Nephron progenitor cell (in vitro differentiated cells): ENCODE data around the gene GZF1.
A peak's percentile ranks its signal among the peaks of the same experiment; 100 is the strongest.

ENCODE experiments used
- DNase-seq: peaks from one replicate; pipeline ENCODE4 v3.0.0; 2021
- H3K27ac Mint-ChIP-seq: 2 replicates; pipeline ENCODE4 v1.8.0; 2021; ENCODE audit warnings: mild to moderate bottlenecking, moderate library complexity, mixed read lengths
- H3K27me3 Mint-ChIP-seq: 2 replicates; pipeline ENCODE4 v1.8.0; 2021; ENCODE audit warnings: mild to moderate bottlenecking, low read depth, mixed read lengths; ENCODE audit not compliant: poor library complexity
- H3K36me3 Mint-ChIP-seq: 2 replicates; pipeline ENCODE4 v1.8.0; 2021; ENCODE audit warnings: low read depth, mixed read lengths
- H3K4me1 Mint-ChIP-seq: 2 replicates; pipeline ENCODE4 v1.8.0; 2021; ENCODE audit warnings: mixed read lengths
- H3K4me3 Mint-ChIP-seq: 2 replicates; pipeline ENCODE4 v1.8.0; 2021; ENCODE audit warnings: mild to moderate bottlenecking, moderate library complexity, mixed read lengths
- H3K9me3 Mint-ChIP-seq: 2 replicates; pipeline ENCODE4 v1.8.0; 2021; ENCODE audit warnings: mild to moderate bottlenecking, moderate library complexity, mixed read lengths
- TF ChIP-seq, protein P1 (sequence below): fragments of 200-600 bp; sonication (generic); IDR thresholded peaks from 2 replicates; pipeline ENCODE4 v1.5.0; 2021; ENCODE audit warnings: antibody characterized with exemption

The GZF1 gene

DNA sequence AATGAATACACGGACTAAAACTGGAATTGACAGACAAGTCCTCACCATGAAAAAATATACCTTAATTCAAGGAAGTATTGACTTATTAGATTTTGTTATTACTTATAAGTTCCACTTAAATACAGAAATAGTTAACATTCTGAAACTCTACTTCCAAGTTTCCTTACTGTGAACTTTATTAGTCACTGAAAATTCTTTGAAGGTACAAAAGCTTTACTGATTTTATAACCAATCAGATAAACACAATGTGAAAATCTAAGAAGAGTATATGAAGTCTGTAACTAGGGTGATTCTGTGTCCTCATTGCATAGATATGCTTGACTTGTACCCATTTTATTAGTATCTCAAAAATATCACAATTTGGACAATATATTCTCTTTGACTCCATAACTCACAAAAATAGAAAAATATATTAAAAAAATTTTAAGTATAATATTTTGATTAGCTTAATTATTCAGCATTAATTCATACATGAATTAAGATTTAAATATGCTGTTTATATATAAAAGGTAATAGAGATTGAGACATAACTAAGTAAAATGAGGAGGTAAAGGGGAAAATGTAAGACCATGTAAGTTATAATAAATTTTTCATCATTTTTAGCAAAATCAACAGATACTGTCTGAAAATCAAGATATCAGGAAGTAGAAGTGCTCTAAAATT is 52.7 kb downstream of the GZF1 start:
- H3K4me1 Mint-ChIP-seq: peaks cover 37% of the 10 kb centered on the region
- H3K27me3 Mint-ChIP-seq: no peaks in the 10 kb centered on the region
- no peak overlapping the region for H3K4me3 Mint-ChIP-seq
- no peak for DNase-seq
- no peaks in the 10 kb centered on the region for H3K9me3 Mint-ChIP-seq
- H3K36me3 Mint-ChIP-seq: peaks cover 19% of the 10 kb centered on the region
- TF ChIP-seq, protein P1, sequence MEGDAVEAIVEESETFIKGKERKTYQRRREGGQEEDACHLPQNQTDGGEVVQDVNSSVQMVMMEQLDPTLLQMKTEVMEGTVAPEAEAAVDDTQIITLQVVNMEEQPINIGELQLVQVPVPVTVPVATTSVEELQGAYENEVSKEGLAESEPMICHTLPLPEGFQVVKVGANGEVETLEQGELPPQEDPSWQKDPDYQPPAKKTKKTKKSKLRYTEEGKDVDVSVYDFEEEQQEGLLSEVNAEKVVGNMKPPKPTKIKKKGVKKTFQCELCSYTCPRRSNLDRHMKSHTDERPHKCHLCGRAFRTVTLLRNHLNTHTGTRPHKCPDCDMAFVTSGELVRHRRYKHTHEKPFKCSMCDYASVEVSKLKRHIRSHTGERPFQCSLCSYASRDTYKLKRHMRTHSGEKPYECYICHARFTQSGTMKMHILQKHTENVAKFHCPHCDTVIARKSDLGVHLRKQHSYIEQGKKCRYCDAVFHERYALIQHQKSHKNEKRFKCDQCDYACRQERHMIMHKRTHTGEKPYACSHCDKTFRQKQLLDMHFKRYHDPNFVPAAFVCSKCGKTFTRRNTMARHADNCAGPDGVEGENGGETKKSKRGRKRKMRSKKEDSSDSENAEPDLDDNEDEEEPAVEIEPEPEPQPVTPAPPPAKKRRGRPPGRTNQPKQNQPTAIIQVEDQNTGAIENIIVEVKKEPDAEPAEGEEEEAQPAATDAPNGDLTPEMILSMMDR: no peak
- H3K27ac Mint-ChIP-seq: no peak overlapping the region

DNA sequence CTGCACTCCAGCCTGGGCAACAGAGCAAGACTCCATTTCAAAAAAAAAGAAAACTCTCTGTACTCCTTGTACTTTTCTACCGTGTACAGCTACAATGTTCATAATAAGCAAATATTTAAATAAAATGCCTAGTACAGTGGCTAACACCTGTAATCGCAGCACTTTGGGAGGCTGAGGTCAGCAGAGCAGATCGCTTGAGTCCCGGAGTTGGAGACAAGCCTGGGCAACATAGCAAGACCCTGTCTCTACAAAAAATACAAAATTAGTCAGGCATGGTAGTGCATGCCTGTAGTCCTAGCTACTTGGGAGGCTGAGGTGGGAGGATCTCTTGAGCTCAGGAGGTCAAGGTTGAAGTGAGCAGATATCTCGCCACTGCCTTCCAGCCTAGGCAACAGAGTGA is 53.6 kb downstream of the GZF1 start:
- no peak for DNase-seq
- H3K4me3 Mint-ChIP-seq: no peak overlapping the region
- no peaks in the 10 kb centered on the region for H3K9me3 Mint-ChIP-seq
- no peaks in the 10 kb centered on the region for H3K27me3 Mint-ChIP-seq
- peaks cover 19% of the 10 kb centered on the region for H3K36me3 Mint-ChIP-seq
- peaks cover 35% of the 10 kb centered on the region for H3K4me1 Mint-ChIP-seq
- TF ChIP-seq, protein P1: no peak
- H3K27ac Mint-ChIP-seq: peak overlapping the region; percentile 82

DNA sequence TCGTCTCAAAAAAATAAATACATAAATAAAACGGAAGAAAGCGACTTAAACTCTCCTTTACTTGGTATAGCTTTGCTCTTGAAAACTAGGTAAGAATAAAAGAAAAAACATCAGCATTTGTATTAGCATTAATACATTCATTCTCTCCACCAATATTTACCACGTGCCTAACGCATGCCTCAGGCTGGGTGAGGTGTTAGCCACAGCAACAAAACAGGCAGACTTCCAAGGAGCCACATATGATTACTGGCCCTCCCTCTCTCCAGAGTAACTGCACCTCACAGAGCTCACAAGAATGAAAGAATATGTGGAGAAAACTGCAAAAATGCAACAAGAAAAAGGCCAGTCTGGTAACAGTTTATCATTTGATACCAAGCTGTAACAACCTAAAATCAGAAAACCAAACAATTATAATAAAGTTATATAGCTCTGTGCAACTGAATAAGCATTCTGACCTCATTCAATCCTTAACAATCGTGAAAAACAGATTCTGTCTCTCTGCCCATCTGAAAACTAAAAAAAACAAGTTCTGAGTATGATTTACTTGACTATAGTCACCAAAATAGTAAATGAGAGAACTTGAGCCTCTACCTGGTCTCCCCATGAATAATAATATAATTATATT is 54.1 kb downstream of the GZF1 start:
- no peak for DNase-seq
- H3K4me1 Mint-ChIP-seq: peaks cover 35% of the 10 kb centered on the region
- peak overlapping the region; percentile 82 for H3K27ac Mint-ChIP-seq
- no peaks in the 10 kb centered on the region for H3K27me3 Mint-ChIP-seq
- H3K4me3 Mint-ChIP-seq: no peak overlapping the region
- peaks cover 19% of the 10 kb centered on the region for H3K36me3 Mint-ChIP-seq
- TF ChIP-seq, protein P1: no peak
- no peaks in the 10 kb centered on the region for H3K9me3 Mint-ChIP-seq

DNA sequence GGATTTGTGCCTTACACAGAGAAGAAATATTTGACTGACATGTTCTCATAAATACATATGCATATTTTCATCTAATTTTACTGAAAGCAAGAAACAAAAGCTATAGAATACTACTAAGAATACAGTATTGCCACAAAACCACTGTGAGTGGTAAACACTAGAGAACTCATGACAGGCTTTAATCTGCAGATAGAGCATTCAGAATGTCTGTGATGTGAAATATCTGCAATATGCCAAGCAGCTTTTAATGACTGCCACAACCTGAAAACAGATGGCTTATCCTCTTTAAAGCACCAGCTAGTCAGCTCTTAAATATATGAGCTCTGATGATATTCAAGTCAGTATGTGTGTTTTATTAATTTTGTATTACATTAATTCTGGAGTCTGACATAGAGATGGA is 55.9 kb downstream of the GZF1 start:
- Mint-ChIP-seq H3K36me3 (peaks cover 19% of the 10 kb centered on the region), H3K27ac (no peak overlapping the region), H3K4me1 (peaks cover 28% of the 10 kb centered on the region), H3K9me3 (no peaks in the 10 kb centered on the region), H3K4me3 (no peak overlapping the region), H3K27me3 (peaks cover 4% of the 10 kb centered on the region)
- TF ChIP-seq, protein P1: no peak
- no peak for DNase-seq

DNA sequence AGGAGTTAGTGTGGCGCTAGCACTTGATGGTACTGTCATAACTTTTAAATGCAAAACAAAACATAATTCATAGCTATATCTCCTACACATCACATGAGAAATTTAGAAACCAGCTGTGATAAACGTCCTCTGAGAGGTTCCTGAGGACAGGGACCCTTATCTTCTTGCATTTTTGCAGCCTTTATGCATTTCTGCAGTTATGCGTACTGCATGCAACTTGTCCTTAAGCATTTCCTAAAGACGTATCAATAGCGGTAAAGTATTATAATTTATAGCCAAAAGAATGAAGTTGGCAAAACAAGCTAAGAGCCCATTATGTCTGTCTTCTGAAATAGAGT is 57.6 kb downstream of the GZF1 start:
- Mint-ChIP-seq H3K4me1 (peaks cover 29% of the 10 kb centered on the region), H3K36me3 (peaks cover 13% of the 10 kb centered on the region), H3K9me3 (peaks cover 1% of the 10 kb centered on the region), H3K4me3 (peak overlapping the region; percentile 92), H3K27me3 (peaks cover 4% of the 10 kb centered on the region), H3K27ac (no peak overlapping the region)
- no peak for DNase-seq
- TF ChIP-seq, protein P1: no peak
